22Rv1 (cell line): Measurements from ENCODE around the gene SLC35D3.
"Not testable (repeated sequence)": the region's sequence is repeated elsewhere in the genome, so short reads cannot be mapped to it uniquely, and the experiment has no call there.

Source experiments
- H3K27ac ChIP-seq: fragments of 450-650 bp; 2 replicates; pipeline ENCODE4 v1.5.1; 2017
- CTCF ChIP-seq: fragments of 450-650 bp; IDR thresholded peaks from 2 replicates; pipeline ENCODE4 v1.5.1; 2017; ENCODE audit warnings: mild to moderate bottlenecking
- ZFX ChIP-seq: fragments of 450-650 bp; IDR thresholded peaks from 2 replicates; pipeline ENCODE4 v1.6.1; 2017; ENCODE audit warnings: antibody characterized with exemption, borderline replicate concordance

The SLC35D3 gene

GRCh38 chr6:136921936-136922684, at the start of gene SLC35D3:
SLC35D3 (plus strand) TSS chr6:136922301; CDS start chr6:136922429, 128 bp downstream.
- TF ChIP-seq ZFX (no peak), CTCF (no peak)

GRCh38 chr6:136873748-136874147, 48.4 kb upstream of the SLC35D3 start:
- TF ChIP-seq ZFX = no peak
- no peak for TF ChIP-seq CTCF
- H3K27ac ChIP-seq = no peak overlapping the region

More at GRCh38 chr6:136921936-136922684, at the start of gene SLC35D3:
- no peak within 1 kb of the TSS for H3K27ac ChIP-seq

- H3K27ac ChIP-seq = not testable (repeated sequence)
These were observed 45.6 kb upstream of the SLC35D3 start for GRCh38 chr6:136876469-136876868.

- TF ChIP-seq CTCF = no peak
- TF ChIP-seq ZFX = no peak
- no peak overlapping the region for H3K27ac ChIP-seq
These were observed 41.2 kb upstream of the SLC35D3 start for GRCh38 chr6:136880748-136881460.

- H3K27ac ChIP-seq = no peak overlapping the region
- no peak for TF ChIP-seq CTCF
- TF ChIP-seq ZFX = no peak
These were observed 36.0 kb upstream of the SLC35D3 start for GRCh38 chr6:136886091-136886490.

- no peak for TF ChIP-seq ZFX
- TF ChIP-seq CTCF = no peak
- no peak overlapping the region for H3K27ac ChIP-seq
These were observed 34.1 kb upstream of the SLC35D3 start for GRCh38 chr6:136887953-136888352.

GRCh38 chr6:136889271-136890193, 32.6 kb upstream of the SLC35D3 start:
- H3K27ac ChIP-seq = no peak overlapping the region
- TF ChIP-seq CTCF (no peak), ZFX (no peak)
